ENCODE measurements around the gene HSPB9. TPM values are rescaled to one million over a fixed set of nuclear protein-coding genes. Genes with fewer than 3 reads are reported as not detected.

The HSPB9 gene
- total and polyA plus RNA-seq, 10 of the 15 experiments (the other 5 are each of a cell fraction or from before 2014, with no cell fraction given), result 0.04 to 0.40 (median 0.11) TPM; not detected in 7

GRCh38 chr17:42116705-42117396, 5.8 kb upstream of the HSPB9 start:
- peaks cover 26% of the 10 kb centered on the region for H3K4me1 ChIP-seq (ENCODE audit: control insufficient read depth, insufficient read depth, low read length)
- ChIA-PET CTCF (interaction anchor here (1.0 to 7.1 kb wide), 11 partner anchors 16 to 379 kb away, joined by 3 to 138 read pairs (median 11); partner anchors contain the start of genes CNP, DNAJC7, KCNH4 and NKIRAS2), POLR2A (interaction anchor here (1.0 to 1.3 kb wide), 2 partner anchors 10 to 91 kb away, joined by 3 to 5 read pairs; no protein-coding TSS in a partner anchor), RAD21 (ENCODE audit: unreplicated experiment) (interaction anchor here (1.0 to 4.7 kb wide), 8 partner anchors 16 to 153 kb away, joined by 3 to 78 read pairs (median 14); partner anchors contain the start of genes CNP, KCNH4 and NKIRAS2), SMC1A (ENCODE audit: uncharacterized antibody, unreplicated experiment) (interaction anchor here (1.1 to 5.2 kb wide), 6 partner anchors 49 to 290 kb away, joined by 3 to 53 read pairs (median 10); partner anchors contain the start of gene KCNH4)
- peaks cover 5 to 6% of the 10 kb centered on the region in 2 experiments; a peak in 2 of 4 replicates for H3K36me3 ChIP-seq (ENCODE audit: control insufficient read depth in 2 of 2, insufficient read depth in 2 of 2, low read length in 1 of 2)
- BruUV-seq (replicated peaks), result no TSS peak
- H2AFZ ChIP-seq (ENCODE audit: control insufficient read depth, low read depth, low read length), result no peak overlapping the region
- H3K9ac ChIP-seq (ENCODE audit: control insufficient read depth, insufficient read depth, low read length), result no peak overlapping the region
- 19% methylated on average over 17 of the region's 18 CpGs for WGBS (ENCODE audit: insufficient coverage, insufficient replicate concordance, low lambda C conversion rate, missing lambda C conversion rate)
- no peak overlapping the region for H3K27ac ChIP-seq (ENCODE audit: control insufficient read depth, insufficient read depth)
- no peaks in the 10 kb centered on the region for H4K20me1 ChIP-seq (ENCODE audit: control insufficient read depth, insufficient read depth)
- in situ Hi-C loops (cut with MboI) (no loop called here), intact Hi-C loops (cut with micrococcal nuclease; ENCODE audit: unreplicated experiment) (loop anchor here (1.0 kb wide), 3 partner anchors 50 to 154 kb away; no protein-coding TSS in a partner anchor)
- peaks cover 7% of the 10 kb centered on the region for H3K79me2 ChIP-seq (ENCODE audit: control insufficient read depth, insufficient read depth, low read length)
- H3K4me3 ChIP-seq, result no peak overlapping the region
- FAIRE-seq (peak; percentile 93), DNase-seq (ENCODE audit: low read depth, low spot score) (no peak), ATAC-seq (peak; percentile 58)
- H3K9me3 ChIP-seq (replicated peaks; ENCODE audit: control insufficient read depth, insufficient read depth, low read length), result no peaks in the 10 kb centered on the region; the same call in 2 of the 3 replicates
- H3K27me3 ChIP-seq (replicated peaks in 1 of 2; ENCODE audit: control insufficient read depth in 2 of 2, insufficient read depth in 2 of 2, low read length in 1 of 2), result no peaks in the 10 kb centered on the region
- no peak overlapping the region for H3K4me2 ChIP-seq (ENCODE audit: control insufficient read depth, insufficient read depth)
- no peak for TF ChIP-seq CBX3 (IDR thresholded peaks at IDR 0.05; ENCODE audit: borderline replicate concordance, low read depth)
- no peak for TF ChIP-seq E2F8 (IDR thresholded peaks at IDR 0.05; ENCODE audit: low read depth, partially characterized antibody)
- no peak for TF ChIP-seq IRF3 (IDR thresholded peaks at IDR 0.05)
- TF ChIP-seq RB1 (IDR thresholded peaks at IDR 0.05; ENCODE audit: borderline replicate concordance), result no peak
- TF ChIP-seq BMI1 (IDR thresholded peaks at IDR 0.05; ENCODE audit: borderline replicate concordance), result no peak
- no peak for TF ChIP-seq USF2 (IDR thresholded peaks at IDR 0.05; ENCODE audit: borderline replicate concordance, low read depth, low read length)
- TF ChIP-seq KDM1A (IDR thresholded peaks at IDR 0.05; ENCODE audit: borderline replicate concordance), result no peak
- no peak for TF ChIP-seq ZBTB11 (CRISPR knock-in tag; IDR thresholded peaks at IDR 0.05)
- no peak for TF ChIP-seq SP1 (IDR thresholded peaks at IDR 0.05; ENCODE audit: low read depth, low read length)
- no peak for TF ChIP-seq CREB1 (IDR thresholded peaks at IDR 0.05; ENCODE audit: low read depth)
- peak; percentile 82 to 94 (median 87) for TF ChIP-seq CTCF (IDR thresholded peaks at IDR 0.05 in 2 of 3, conservative IDR thresholded peaks at IDR 0.05 in 1 of 3; ENCODE audit: control insufficient read depth in 2 of 3, extremely low read depth in 1 of 3, insufficient read depth in 1 of 3, low read depth in 3 of 3, low read length in 3 of 3)
